Upper lobe of right lung (tissue), 1 donor: ENCODE measurements around the gene WDR74. TPM values are rescaled to one million over a fixed set of nuclear protein-coding genes. Genes with fewer than 3 reads are reported as not detected.
A peak's percentile ranks its signal among the peaks of the same experiment; 100 is the strongest.
"Not testable (repeated sequence)": the region's sequence is repeated elsewhere in the genome, so short reads cannot be mapped to it uniquely, and the experiment has no call there.

Experiments
- ATAC-seq: fragments of 200-7000 bp; cut with Tn5 transposase; one replicate; pipeline ENCODE4 v1.9.1; 2020; ENCODE audit warnings: mild to moderate bottlenecking, moderate library complexity
- DNase-seq: peaks from one replicate; pipeline ENCODE4 v3.0.0-alpha.2; 2020
- H3K27ac ChIP-seq: fragments of 200-600 bp; one replicate; pipeline ENCODE4 v1.8.0; 2022
- H3K27me3 ChIP-seq: fragments of 200-600 bp; one replicate; pipeline ENCODE4 v1.8.0; 2022; ENCODE audit warnings: mild to moderate bottlenecking
- H3K36me3 ChIP-seq: fragments of 200-600 bp; one replicate; pipeline ENCODE4 v1.8.0; 2022
- H3K4me1 ChIP-seq: fragments of 200-600 bp; one replicate; pipeline ENCODE4 v1.8.0; 2022
- H3K4me3 ChIP-seq: fragments of 200-600 bp; one replicate; pipeline ENCODE4 v1.8.0; 2022; ENCODE audit warnings: mild to moderate bottlenecking
- H3K9me3 ChIP-seq: fragments of 200-600 bp; one replicate; pipeline ENCODE4 v1.8.0; 2022
- CTCF ChIP-seq: fragments of 200-600 bp; IDR thresholded peaks from one replicate; pipeline ENCODE4 v1.8.0; 2022; ENCODE audit warnings: antibody characterized with exemption
- intact Hi-C: fragments of 100-400 bp; cut with DNase I; formaldehyde crosslinking; loops from one replicate; pipeline ENCODE4 v1.11.0; 2022
- total RNA-seq: library from RNA; stranded (reverse); fragmentation: NEBNext Ultra II Directional; extraction: Animal tissue kit (Norgen Biotek cat#: 25700); gene quantifications from one replicate; pipeline ENCODE4 v1.2.1, GENCODE V29; 2021
- donor health status: DM: no; HTN: yes; CAD: no; lungs with severe emphysema.

The WDR74 gene
- total RNA-seq, 1 donor from 2014 or later: 43.9 TPM

DNA sequence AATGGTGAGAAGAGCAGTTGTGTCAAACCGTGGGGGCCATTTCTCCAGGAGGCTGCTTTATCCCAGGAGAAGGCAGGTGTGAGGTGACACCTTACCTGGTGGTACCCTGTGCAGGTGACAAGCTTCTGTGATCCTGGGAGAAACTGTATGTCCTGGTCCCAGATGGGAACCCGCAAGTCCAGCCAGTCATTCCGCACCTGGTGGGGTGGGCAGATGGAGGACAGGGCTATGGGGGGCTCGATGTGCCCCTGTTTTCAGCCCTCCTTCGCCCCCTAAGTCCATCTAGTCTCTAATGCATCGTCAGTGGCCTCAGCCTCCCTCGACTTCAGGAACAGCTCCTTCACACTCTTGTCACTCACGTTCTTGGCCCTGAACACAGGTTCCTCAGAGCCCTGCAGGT is 4.1 kb downstream of the WDR74 start:
- no peaks in the 10 kb centered on the region for H3K27me3 ChIP-seq
- DNase-seq: peak; percentile 55
- no peak overlapping the region for H3K27ac ChIP-seq
- H3K36me3 ChIP-seq: peaks cover 35% of the 10 kb centered on the region
- H3K4me1 ChIP-seq: peaks cover 17% of the 10 kb centered on the region
- TF ChIP-seq CTCF: no peak
- intact Hi-C loops: no loop called here
- no peaks in the 10 kb centered on the region for H3K9me3 ChIP-seq
- no peak overlapping the region for H3K4me3 ChIP-seq
- no peak for ATAC-seq

DNA sequence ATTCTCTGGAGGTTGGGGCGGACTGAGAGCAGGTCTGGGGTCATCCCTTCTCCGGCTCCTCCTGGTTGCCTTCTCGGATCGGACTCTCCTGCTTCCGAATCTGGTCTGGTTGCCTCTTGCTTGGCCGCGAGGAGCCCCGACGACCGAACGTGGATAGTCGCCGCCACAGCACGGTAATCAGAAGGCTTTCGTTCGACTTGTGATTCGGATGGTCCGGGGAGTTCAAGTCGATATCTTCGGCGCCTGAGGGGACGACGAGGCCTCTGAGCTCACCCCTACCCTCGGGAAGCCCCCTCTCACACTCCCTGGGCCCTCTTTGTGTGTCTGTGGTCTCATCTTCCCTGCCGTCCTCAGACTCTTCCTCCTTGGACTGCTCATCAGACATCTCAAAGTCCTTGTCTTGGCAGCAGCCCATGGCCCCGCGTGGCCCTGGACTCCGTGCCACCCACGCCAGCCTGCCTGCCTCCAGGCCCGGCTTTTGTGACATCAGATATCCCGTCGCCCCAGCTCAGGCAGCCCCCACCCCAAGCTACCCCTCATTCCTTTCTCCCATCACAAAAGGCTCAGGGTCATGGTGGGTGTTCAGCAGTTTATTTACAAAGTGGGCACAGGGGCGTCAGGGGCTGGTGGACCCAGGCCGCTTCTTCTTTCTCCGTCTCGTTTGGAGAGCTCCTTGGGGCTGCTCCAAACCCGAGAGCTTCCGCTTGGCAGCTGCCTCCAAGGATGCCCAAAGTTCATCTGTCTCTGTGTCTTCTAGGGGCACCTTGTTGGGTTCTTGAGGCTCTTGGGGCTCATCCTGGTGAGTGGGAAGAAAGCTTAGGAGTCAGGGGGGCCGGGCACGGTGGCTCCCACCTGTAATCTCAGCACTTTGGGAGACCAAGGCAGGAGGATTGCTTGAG is 6.8 kb downstream of the WDR74 start, which contains the start of gene TEX54:
TSS of gene TEX54 (minus strand) at position 506 of the 899 bp plus-strand sequence.
- Histone ChIP-seq H3K4me3 (peak within 1 kb of the TSS; percentile 74), H3K4me1 (peaks cover 15% of the 10 kb centered on the region), H3K36me3 (peaks cover 51% of the 10 kb centered on the region), H3K27me3 (no peaks in the 10 kb centered on the region), H3K27ac (peak within 1 kb of the TSS; percentile 96), H3K9me3 (no peaks in the 10 kb centered on the region)
- no peak for TF ChIP-seq CTCF
- ATAC-seq: peak; percentile 3
- DNase-seq: peak; percentile 70
- intact Hi-C loops: no loop called here

- H3K27me3 ChIP-seq: no peaks in the 10 kb centered on the region
- DNase-seq (peak; percentile 100), ATAC-seq (peak; percentile 98)
- no peaks in the 10 kb centered on the region for H3K9me3 ChIP-seq
- H3K4me3 ChIP-seq: peak within 1 kb of the TSS; percentile 74
- intact Hi-C loops: no loop called here
- no peak for TF ChIP-seq CTCF
- peak within 1 kb of the TSS; percentile 96 for H3K27ac ChIP-seq
- H3K4me1 ChIP-seq: peaks cover 15% of the 10 kb centered on the region
- peaks cover 58% of the 10 kb centered on the region for H3K36me3 ChIP-seq
Observed at GRCh38 chr11:62831520-62832335, 7.7 kb downstream of the WDR74 start, which contains the start of gene STX5. STX5 (minus strand) TSS chr11:62832051; CDS start chr11:62831243, 808 bp downstream.

DNA sequence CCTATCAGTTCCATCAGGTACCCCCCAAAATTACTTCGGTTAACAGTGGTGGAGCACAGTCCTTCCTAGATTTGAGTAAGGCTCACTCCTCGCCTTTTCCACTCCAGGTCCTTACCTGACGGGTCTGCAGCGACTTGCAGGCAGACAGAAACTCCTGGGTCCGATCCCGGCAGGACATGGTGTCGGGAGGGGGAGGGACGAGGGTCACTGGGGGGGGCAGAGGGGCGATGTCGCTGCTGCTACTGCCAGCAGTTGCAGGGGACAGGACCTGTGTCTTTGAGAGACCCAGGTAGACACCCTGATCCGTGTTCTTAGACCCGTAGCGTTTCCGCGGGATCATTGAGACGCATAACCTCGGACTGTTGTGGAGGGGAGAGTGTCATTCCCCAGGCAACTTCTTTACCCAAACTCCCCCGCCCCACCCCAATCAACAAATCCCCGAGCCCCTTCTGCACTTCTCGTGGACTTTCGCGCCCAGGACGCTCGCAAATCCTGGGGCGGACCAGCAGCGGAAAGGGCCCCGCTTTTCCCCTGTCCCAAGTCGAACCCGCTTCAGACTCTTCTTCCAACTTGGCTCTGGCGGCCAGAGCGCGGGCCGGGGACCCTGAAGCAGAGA is 8.4 kb downstream of the WDR74 start:
- no peak for TF ChIP-seq CTCF
- peaks cover 15% of the 10 kb centered on the region for H3K4me1 ChIP-seq
- intact Hi-C loops: no loop called here
- peak overlapping the region; percentile 96 for H3K27ac ChIP-seq
- no peak for DNase-seq
- peak overlapping the region; percentile 74 for H3K4me3 ChIP-seq
- ATAC-seq: no peak
- H3K27me3 ChIP-seq: no peaks in the 10 kb centered on the region
- H3K9me3 ChIP-seq: no peaks in the 10 kb centered on the region
- peaks cover 58% of the 10 kb centered on the region for H3K36me3 ChIP-seq

DNA sequence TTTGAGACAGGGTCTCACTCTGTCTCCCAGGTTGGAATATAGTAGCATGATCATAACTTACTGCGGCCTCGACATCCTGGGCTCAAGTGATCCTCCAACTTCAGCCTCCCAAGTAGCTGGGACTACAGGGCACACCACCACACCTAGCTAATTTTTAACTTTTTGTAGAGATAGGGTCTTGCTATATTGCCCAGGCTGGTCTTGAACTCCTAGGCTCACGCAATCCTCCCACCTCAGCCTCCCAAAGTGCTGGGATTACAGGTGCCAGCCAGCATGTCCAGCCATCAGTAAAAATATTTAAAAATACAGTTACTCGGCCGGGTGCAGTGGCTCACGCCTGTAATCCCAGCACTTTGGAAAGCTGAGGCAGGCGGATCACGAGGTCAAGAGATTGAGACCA is 11.3 kb downstream of the WDR74 start:
- H3K9me3 ChIP-seq, DNase-seq, ATAC-seq, H3K27me3 ChIP-seq, H3K4me3 ChIP-seq, intact Hi-C loops, H3K27ac ChIP-seq: not testable (repeated sequence)
- Histone ChIP-seq H3K4me1 (peaks cover 15% of the 10 kb centered on the region), H3K36me3 (peaks cover 62% of the 10 kb centered on the region)
